HG03280 (cell line): Measurements from ENCODE around the gene HMCN2.

Source experiments
- ATAC-seq: cut with Tn5 transposase; IDR thresholded peaks from one replicate; pipeline ENCODE4 v1.9.1; 2021; ENCODE audit warnings: mild to moderate bottlenecking, moderate library complexity; ENCODE audit not compliant: unreplicated experiment

Gene HMCN2

GRCh38 chr9:130289711-130290241, 24.2 kb downstream of the HMCN2 start:
- ATAC-seq = no peak

GRCh38 chr9:130290291-130291181, 25.0 kb downstream of the HMCN2 start:
- ATAC-seq = no peak

- ATAC-seq = no peak
Observed at GRCh38 chr9:130291474-130291873, 25.9 kb downstream of the HMCN2 start.

GRCh38 chr9:130292106-130292505, 26.5 kb downstream of the HMCN2 start:
- ATAC-seq = no peak

GRCh38 chr9:130294664-130295063, 29.1 kb downstream of the HMCN2 start:
- ATAC-seq = no peak

GRCh38 chr9:130295431-130295830, 29.9 kb downstream of the HMCN2 start:
- no peak for ATAC-seq

GRCh38 chr9:130295945-130296782, 30.6 kb downstream of the HMCN2 start:
- no peak for ATAC-seq

- no peak for ATAC-seq
Observed at GRCh38 chr9:130296783-130297055, 31.2 kb downstream of the HMCN2 start.

GRCh38 chr9:130297371-130297770, 31.8 kb downstream of the HMCN2 start:
- no peak for ATAC-seq

GRCh38 chr9:130298662-130299279, 33.2 kb downstream of the HMCN2 start:
- ATAC-seq = no peak

GRCh38 chr9:130299785-130300615, 34.4 kb downstream of the HMCN2 start:
- ATAC-seq = no peak

GRCh38 chr9:130300739-130301138, 35.2 kb downstream of the HMCN2 start:
- ATAC-seq = no peak

- no peak for ATAC-seq
Observed at GRCh38 chr9:130301483-130302286, 36.1 kb downstream of the HMCN2 start.

GRCh38 chr9:130302785-130303612, 37.4 kb downstream of the HMCN2 start:
- ATAC-seq = no peak

GRCh38 chr9:130303613-130304055, 38.1 kb downstream of the HMCN2 start:
- ATAC-seq = no peak

- no peak for ATAC-seq
Observed at GRCh38 chr9:130304116-130304515, 38.6 kb downstream of the HMCN2 start.

GRCh38 chr9:130304643-130305042, 39.1 kb downstream of the HMCN2 start:
- no peak for ATAC-seq

GRCh38 chr9:130305381-130305780, 39.8 kb downstream of the HMCN2 start:
- ATAC-seq = no peak
